Measurements from ENCODE around the gene MYO5C.
"Not testable (repeated sequence)": the region's sequence is repeated elsewhere in the genome, so short reads cannot be mapped to it uniquely, and the experiment has no call there.

MYO5C gene

DNA sequence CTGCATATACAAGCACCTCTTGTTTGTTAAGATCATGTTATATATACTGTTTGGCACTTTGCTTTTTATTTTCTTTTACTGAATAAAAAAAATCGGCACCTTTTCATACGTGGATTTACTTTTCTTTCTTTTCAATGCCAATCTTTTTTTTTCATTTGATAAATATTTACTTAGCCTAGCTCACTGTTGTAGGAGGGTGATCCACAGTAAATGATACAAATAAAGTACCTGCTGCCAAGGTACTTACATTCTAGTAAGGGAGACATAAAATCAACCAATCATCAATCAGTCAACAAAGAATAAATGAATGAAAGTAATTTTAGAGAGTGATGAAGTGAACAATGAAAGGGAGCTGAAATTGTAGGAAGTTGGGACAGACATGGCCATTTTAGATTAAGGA, 122.7 kb downstream of the MYO5C start:
- no peak for DNase-seq (ENCODE audit: low read depth in 2 of 2)

DNA sequence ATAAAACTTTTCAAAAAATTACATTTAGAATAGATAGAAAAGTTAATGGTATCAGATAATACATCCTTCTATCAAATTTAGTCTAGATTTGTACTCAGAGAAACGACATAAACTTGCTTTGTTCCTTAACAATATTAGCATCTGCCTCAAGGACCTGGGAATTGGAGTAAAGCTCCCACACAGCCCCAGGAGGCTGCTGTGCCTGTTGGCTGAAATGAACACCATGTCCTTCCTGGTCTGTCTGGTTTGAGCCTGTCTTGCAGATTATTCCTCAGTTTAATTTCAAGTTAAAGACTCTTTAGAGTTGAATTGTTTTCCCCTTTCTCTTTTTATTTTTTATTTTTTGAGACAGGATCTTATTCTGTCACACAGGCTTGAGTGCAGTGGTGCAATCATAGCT, 123.8 kb downstream of the MYO5C start:
- DNase-seq (ENCODE audit: low read depth in 2 of 2), result no peak

DNA sequence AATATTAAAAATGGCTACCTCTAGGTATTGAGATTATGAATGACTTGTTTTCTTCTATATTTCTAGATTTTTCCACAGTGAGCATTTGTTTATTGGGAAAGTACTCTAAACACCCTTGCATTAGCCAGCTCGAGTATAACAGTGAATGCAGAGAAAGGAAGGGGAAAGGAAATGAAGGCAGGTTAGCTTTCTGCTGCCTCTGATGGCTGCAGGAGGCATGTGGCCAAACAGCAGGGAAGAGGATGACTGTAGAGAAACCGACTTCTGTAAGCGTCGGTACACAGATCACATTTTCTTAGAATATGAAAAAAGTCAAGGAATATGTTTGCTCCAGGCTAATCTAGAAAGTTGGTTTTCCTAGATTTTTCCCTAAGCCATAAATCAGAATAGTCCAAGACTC, 124.2 kb downstream of the MYO5C start:
- DNase-seq (ENCODE audit: low read depth in 2 of 2), result no peak

DNA sequence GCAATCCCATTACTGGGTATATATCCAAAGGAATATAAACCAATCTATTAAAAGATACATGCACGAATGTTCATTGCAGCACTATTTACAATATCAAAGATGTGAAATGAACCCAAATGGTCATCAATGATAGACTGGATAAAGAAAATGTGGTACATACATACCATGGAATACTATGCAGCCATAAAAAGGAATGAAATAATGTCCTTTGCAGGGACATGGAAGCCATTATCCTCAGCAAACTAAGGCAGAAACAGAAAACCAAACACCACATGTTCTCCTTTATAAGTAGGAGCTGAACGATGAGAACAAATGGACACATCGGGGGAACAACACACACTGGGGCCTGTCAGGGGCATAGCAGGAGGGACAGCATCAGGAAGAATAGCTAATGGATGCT, 125.4 kb downstream of the MYO5C start:
- not testable (repeated sequence) for DNase-seq (ENCODE audit: low read depth in 2 of 2)

DNA sequence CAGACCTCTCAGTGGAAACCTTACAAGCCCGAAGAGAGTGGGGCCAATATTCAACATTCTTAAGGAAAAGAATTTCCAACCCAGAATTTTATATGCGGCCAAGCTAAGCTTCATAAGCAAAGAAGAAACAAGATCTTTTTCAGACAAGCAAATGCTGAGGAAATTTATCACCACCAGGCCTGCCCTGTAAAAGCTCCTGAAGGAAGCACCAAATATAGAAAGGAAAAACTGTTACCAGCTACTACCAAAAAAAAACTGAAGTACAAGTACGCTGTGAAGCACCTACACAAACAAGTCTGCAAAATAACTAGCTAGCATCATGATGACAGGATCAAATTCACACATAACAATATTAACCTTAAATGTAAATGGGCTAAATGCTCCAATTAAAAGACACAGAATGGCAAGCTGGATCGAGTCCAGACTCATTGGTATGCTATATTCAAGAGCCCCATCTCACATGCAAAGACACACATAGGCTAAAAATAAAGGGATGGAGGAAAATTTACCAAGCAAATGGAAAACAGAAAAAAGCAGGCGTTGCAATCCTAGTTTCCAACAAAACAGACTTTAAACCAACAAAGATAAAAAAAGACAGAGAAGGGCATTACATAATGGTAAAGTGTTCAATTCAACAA, 130.0 kb downstream of the MYO5C start:
- DNase-seq (ENCODE audit: low read depth in 2 of 2), result not testable (repeated sequence)

DNA sequence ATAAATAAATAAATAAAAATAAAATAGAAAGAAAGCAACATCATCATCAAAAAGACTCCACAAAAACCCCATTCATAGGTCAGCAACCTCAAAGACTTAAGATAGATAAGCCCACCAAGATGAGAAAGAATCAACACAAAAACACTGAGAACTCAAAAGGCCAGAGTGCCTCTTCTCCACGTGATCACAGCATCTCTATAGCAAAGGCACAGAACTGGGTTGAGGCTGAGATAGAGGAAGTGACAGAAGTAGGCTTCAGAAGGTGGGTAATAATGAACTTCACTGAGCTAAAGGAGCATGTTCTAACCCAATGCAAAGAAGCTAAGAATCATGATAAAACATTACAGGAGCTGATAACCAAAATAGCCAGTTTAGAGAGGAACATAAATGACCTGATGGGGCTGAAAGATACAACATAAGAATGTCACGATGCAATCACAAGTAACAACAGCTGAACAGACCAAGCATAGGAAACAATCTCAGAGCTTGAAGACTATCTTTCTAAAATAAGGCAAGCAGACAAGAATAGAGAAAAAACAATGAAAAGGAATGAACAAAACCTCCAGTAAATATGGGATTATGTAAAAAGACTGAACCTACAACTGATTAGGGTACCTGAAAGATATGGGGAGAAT, 130.9 kb downstream of the MYO5C start:
- no peak for DNase-seq (ENCODE audit: low read depth in 2 of 2)

DNA sequence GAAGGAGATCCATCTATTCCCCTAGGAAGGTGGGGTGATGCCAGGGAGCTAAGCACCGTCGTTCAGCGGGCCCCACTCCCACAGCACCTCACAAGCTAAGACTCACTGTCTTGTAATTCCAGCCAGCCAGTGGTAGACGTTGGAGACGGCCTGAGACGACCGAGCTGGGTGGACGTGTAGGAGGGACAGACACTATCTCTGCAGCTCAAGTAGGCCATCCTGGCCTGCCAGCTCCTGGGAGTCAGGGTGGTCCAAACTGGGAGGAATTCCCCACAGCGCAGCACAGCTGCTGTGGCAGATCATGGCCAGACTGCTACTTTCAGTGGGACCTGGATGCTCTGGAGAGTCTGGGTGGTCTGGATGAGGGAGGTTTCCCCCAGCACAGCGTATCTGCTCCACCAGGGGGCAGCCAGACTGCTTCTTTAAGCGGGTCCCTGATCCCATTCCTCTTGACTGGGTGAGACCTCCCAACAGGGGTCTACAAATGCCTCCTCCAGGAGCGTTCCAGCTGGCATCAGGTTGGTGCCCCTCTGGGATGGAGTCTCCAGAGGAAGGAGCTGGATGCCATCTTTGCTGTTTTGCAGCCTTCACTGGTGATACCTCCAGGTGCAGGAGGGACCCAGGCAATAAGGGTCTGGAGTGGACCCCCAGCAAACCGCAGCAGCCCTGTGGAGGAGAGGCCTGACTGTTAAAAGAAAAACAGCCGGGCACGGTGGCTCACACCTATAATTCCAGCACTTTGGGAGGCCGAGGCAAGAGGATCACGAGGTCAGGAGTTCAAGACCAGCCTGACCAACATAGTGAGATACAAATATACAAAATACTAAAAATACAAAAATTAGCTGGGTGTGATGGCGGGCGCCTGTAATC, 132.0 kb downstream of the MYO5C start:
- no peak for DNase-seq (ENCODE audit: low read depth in 2 of 2)

DNA sequence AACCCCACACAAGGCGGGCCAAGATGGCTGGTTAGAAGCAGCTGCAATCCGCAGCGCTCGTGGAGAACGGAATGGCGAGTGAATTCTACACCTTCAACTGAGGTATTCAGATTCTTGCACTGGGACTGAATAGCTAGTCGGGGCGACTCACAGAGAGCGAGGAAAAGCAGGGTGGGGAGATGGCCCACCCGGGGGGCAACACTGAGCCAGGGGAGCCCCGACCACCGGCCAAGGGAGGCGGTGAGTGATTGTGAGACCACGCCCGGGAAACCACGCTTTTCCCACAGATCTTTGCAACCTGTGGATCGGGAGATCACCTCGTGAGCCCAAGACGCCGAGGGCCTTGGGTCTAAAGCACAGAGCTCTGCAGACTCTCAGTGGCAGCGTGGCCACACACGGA, 132.7 kb downstream of the MYO5C start:
- DNase-seq (ENCODE audit: low read depth in 2 of 2), result no peak

DNA sequence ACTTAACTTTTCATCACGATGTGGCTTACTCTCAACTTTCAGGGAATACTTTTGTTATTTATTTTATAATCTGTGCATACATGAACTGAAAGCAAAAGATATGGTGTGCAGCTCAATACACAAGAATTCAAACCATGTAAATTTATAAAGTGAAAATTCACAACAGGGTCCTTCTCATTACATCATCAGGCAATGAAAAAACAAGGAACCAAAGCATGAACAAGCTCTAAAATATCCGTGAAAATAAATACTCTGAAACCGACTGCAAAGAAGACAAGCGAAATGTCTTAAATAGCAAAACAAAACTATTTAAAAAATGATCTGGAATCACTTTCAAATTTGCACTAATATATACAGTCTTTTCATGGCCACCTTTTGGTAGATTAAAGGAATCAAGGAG, 133.3 kb downstream of the MYO5C start:
- DNase-seq (ENCODE audit: low read depth in 2 of 2), result no peak

DNA sequence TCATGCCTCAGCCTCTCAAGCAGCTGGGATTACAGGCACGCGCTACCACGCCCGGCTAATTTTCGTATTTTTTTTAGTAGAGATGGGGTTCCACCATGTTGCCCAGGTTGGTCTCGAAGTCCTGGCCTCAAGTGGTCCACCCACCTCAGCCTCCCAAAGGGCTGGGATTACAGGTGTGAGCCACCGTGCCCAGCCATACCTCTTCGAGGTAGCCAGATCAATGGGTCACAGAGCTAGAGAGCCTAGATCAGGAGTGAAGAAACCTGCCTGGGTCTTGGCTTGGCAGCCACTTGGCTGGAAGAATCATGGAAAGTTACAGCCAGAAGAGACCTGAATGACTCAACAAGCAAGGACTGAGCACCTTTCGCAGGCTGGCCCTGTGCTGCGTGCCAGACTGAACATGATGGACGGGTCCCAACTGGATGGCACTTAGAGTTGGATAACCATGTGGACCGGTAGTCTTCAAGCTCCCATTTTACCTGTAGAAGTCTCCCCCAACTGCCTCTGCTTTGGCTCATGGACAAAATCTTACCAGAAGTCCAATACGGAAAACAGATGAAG, 134.1 kb downstream of the MYO5C start:
- no peak for DNase-seq (ENCODE audit: low read depth in 2 of 2)

DNA sequence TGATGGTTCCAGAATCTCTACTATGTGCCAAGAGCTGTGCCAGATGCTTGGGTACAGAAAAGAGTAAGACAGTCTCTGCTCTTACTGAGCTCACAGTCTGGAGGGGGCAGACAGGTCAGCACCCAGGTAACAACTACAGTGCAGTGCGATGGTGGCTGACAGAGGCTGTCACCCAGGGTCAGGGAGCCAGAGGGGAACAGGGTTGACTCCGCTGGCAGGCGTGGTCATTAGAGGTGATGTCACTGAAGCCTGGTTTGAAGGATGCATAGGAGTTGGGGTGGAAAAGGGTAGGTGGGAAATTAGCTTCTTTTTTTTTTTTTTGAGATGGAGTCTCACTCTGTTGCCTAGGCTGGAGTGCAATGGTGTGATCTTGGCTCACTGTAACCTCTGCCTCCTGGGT, 136.0 kb downstream of the MYO5C start:
- DNase-seq (ENCODE audit: low read depth in 2 of 2), result no peak

DNA sequence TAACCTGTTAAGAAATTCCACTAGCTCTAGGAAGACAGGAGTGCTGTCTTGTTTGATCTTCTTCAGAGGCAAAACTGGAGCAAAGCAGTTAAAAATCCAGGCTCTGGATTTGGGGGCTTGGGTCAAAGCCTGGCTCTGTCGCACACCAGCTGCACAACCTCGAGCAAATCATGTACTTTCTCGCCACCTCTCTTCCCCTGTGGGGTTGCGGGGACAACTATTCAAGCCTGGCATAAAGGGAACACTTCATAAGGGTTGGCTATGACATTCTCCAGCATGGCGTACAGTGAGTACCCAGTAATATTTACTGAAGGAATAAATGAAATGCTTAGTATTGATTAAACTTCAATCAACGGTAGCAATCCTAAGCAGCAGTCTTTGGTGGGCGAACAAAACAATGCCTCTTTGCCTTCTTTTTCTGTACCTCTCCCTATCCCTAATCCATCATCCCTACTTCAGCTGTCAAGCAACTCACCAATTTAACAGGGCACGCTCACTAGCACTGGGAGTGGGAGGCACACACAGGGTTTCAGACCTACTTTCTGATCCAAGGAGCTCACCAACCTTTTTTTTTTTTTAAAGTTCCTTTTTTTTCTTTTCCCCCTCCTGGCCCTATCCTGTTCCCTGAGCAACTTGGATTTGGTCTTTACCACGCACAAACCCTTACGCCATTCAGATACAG, 137.4 kb downstream of the MYO5C start:
- DNase-seq (ENCODE audit: low read depth in 2 of 2), result no peak

DNA sequence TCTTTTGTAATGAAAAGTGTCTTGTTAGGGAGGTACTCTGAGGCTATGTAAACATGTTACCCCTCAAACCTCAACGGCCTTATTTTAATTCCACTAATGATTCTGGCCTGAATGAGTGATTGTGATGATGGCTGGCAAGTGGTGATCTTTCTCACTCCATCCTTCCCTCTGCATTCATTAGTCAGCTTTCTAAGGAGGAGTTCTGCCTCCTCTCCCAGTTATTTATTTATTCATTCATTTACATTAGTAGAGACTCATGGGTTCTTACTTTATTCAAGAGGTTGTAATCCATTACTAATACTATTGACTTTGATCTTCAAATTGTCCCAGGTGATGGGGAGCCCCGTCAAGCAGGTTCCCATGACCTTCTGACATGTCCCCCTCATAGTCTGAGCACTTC, 139.7 kb downstream of the MYO5C start:
- DNase-seq (ENCODE audit: low read depth in 2 of 2), result no peak

DNA sequence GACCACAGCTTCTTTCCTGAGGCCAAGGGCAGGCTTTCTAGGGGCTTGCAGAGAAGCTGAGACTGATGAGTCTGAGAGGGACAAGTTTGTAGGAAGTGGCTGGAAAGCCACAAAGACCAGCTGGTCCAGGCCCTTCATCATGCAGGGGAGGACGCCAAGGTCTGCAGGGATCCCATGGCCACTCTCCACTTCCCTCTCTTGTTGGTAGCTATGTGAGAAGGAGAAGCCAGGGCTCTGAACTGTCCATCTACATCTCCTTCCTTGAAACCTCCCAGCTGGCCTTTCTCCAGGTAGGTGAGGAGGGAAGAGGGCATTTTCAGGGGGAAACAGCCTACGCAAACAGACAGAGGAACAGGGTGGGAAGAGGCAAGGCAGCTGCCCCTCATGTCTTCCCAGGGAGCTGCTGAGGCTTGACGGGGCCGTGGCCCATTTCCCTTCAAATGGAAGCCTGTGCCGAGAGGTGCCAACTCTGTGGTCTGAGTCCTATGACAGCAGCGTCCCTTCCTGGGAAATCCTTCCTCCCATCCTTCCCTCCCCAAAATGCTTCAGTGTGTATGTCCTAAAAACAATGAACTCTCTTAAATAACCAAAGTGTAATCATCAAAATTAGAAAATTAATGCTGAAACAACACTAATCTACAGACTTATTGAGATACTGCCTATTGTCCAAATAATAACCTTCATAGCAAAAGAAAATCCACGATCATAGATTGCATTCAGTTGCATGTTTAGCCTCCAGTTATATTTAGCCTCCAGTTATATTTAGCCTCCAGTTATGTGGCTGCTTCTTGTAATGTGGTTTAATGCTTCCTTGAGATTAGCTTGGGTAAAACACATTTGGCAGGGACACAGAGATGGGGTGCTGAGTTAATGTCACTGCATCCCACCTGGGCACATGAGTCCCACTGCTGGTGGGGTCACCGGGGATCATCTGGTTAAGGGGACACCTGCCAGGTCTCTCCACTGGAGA, 140.4 kb downstream of the MYO5C start:
- no peak for DNase-seq (ENCODE audit: low read depth in 2 of 2)

DNA sequence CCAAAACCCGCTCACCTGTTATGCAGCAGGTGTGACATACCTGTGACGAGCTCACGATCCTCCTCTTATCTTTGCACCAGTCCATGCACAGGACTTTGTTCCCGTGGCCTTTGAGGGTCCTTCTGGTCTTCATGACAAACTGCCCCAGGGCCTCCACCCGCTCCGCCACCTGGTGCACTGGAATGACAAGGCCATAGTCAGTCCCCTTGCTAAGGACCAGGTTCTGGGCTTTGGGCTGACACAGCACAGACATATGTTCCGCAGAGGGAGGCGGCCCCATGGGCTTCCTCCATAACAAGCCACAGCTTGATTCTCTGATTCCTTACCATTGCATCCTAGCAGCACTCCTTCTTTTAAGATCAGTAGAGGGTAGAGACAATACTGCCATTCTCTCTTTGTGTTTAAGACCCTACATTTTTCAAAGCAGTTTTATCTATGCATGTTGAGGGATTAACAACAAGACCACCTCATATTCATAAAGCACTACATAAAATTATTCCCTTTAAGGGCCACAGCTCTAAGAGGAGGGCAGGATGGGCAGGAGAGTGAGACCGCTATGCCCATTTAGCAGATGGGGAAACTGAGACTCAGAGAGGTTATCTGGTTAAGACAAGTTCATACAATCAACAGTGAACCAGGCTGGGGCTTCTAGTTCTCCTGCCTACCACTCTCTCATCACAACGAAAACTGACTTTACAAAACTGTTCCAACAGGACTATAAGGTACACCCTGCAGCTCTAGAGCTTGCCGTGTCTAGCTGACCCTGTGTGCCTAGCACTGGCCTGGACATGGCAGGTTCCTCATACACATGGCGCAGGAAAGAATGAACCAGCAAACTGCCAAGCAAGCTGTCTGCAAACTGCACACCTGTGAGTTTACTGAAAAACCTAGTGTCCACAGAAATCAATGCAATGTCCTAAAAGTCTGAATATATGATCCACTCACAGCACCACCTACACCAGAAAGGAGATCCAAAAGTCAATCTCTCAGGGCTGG, 141.4 kb downstream of the MYO5C start:
- DNase-seq (ENCODE audit: low read depth in 2 of 2), result no peak

DNA sequence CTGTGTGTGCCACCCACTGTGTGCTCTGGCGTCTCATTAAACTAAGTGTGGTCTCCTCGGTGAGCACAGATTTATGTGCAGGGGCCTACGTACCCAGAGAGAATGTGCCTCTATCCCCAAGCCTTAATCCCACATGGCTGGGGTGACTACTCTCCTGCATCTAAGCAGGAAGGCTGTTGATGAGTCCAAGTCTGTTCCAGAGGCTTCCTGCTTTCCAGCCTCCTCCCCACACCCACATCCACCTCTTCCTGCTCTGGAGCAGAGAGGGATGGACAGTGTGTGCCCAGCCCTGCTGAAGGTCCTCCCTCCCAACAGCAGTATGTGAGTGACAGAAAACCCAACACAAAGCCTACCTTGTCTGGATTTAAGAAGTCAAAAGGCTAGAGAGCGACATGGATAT, 144.3 kb downstream of the MYO5C start:
- DNase-seq (ENCODE audit: low read depth in 2 of 2), result no peak

DNA sequence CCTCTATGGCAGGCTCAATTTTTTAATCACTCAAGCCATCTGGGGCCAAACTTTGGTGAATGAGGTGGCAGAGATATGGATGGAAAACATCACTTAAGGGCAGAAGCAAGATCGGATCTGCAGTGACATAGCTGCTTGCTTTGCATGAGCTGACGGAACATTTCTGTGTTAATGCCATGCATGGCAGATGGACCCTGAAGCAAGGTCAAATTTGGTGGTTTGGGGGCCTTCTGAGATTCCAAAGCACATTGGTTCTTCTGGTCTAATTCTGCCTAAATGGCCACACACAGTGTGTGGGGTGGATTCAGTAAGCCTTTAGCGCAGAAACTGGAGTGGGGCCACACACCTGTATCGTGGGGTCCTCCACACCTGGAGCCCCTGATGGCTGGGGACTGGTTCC, 144.7 kb downstream of the MYO5C start:
- no peak for DNase-seq (ENCODE audit: low read depth in 2 of 2)

DNA sequence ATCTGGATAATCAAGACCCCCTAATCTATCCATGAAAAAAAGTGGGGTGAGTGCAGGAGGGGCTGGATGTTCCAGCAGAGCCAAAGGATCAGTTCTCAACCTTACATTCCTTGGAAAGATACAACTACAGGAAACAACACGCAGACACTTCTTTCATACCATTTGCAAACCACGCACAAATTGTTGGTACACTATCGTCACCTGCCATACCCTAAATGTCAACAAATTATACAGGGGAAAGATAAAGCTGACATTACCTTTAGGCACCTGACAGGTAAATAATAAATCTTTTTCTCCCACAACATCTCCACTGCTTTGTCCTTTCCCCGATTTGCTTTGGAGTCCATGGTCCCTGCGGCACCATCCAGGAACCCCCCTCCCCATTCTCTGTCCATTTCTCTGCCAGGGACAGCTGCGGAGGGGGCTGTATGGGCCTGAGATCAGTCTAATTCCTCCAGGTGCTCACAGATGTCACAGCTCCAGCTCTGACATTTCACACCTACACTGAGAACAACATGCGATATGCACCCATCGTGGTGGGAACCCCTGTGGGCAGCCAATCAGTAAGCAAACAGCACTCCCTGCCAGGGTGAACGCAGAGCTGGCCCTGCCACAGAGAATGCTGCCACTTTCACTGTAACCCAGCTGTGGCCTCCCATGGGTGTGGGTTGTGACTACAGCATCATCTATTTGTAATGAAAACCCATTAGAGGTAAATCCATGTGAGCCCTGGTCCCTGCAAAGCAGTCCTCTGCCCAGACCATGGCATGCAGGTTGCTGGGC, 145.4 kb downstream of the MYO5C start:
- no peak for DNase-seq (ENCODE audit: low read depth in 2 of 2)

DNA sequence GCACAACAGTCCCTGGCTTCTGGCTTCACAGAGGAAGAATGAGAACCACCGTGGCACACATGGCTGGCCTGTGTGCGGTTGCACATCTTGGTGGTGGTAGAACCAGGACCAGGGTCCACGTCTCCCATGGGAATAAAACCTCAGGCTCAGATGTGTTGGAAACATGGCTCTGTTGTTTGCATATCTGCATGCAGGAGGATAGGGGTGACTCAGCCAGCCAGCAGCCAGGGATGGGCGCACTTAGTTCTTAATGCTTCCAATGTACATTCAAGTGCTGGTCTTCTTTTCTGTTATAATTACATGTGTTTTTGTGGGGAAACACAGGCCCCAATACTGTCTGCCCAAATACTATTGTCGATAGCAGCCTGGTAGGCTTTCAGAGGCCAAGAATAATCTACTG, 147.2 kb downstream of the MYO5C start:
- no peak for DNase-seq (ENCODE audit: low read depth in 2 of 2)
